HCT116 (cell line): ENCODE data around the gene KRT6A. TPM values are rescaled to one million over a fixed set of nuclear protein-coding genes. Genes with fewer than 3 reads are reported as not detected.

Experiments
- ATAC-seq: fragments of 200-7000 bp; cut with Tn5 transposase; 2 replicates; pipeline ENCODE4 v1.9.1; 2020; ENCODE audit warnings: mild to moderate bottlenecking, moderate library complexity
- BruUV-seq: library from RNA; stranded (reverse); fragments of 400-500 nt; replicated peaks from 2 replicates; lab custom pipeline; 2021; lab: Mats Ljungman, UMichigan
- CTCF ChIA-PET: fragments of 300-600 bp; sonication (Branson Sonifier 250); formaldehyde crosslinking; loops from one replicate; lab custom pipeline; 2021; ENCODE audit warnings: antibody characterized with exemption; lab: Charles Lee
- POLR2A ChIA-PET: fragments of 300-600, 350-600 bp; sonication (Branson Sonifier 250); formaldehyde crosslinking; loops from one replicate; lab custom pipeline; 2021; ENCODE audit warnings: antibody characterized with exemption; lab: Charles Lee
- RAD21 ChIA-PET, 2 experiments: fragments of 300-600 bp; sonication (Branson Sonifier 250); formaldehyde crosslinking; loops; one replicate each; lab custom pipeline; 2023; ENCODE audit warnings: low total read pairs in 2 of 2; ENCODE audit not compliant: uncharacterized antibody in 2 of 2, unreplicated experiment in 2 of 2, low non-redundant PET in 1 of 2; lab: Charles Lee
- DNase-seq: peaks from one replicate; pipeline ENCODE4 v3.0.0-alpha.2; 2010; ENCODE audit warnings: low read depth, low spot score
- H2AFZ ChIP-seq: fragments of 200-600 bp; shearing (Covaris generic), sonication (generic); 2 replicates; pipeline ENCODE4 v1.6.1; 2017; ENCODE audit warnings: low read depth, mixed run types, mixed read lengths, antibody characterized with exemption, low read length; ENCODE audit not compliant: poor library complexity, severe bottlenecking
- H3K27ac ChIP-seq: 2 replicates; pipeline ENCODE4 v1.5.1; 2012; ENCODE audit warnings: low read depth, low read length
- H3K27me3 ChIP-seq: fragments of 200-600 bp; sonication (generic); 2 replicates; pipeline ENCODE4 v1.6.1; 2016; ENCODE audit warnings: mixed run types, low read length, mixed read lengths; ENCODE audit not compliant: insufficient read depth
- H3K36me3 ChIP-seq, 2 experiments: fragments of 200-500 bp in 1 of 2; fragments of 200-600 bp in 1 of 2; sonication (Bioruptor generic) in 1 of 2; sonication (generic) in 1 of 2; 2 replicates each; pipeline versions ENCODE4 v1.5.1 to v1.6.1; 2014 to 2016; ENCODE audit warnings: low read length in 2 of 2, inconsistent platforms in 1 of 2, mixed read lengths in 1 of 2, mixed run types in 1 of 2; ENCODE audit not compliant: insufficient read depth in 2 of 2, control insufficient read depth in 1 of 2
- H3K4me1 ChIP-seq, 2 experiments: fragments of 200-600 bp in 1 of 2; sonication (generic) in 1 of 2; 2 replicates each; pipeline versions ENCODE4 v1.5.1 to v1.6.1; 2012 to 2017; ENCODE audit warnings: low read length in 2 of 2, inconsistent platforms in 1 of 2, mild to moderate bottlenecking in 1 of 2, mixed read lengths in 1 of 2, mixed run types in 1 of 2, moderate library complexity in 1 of 2; ENCODE audit not compliant: insufficient read depth in 2 of 2, control insufficient read depth in 1 of 2
- H3K4me2 ChIP-seq: fragments of 200-600 bp; sonication (generic); 2 replicates; pipeline ENCODE4 v1.6.1; 2017; ENCODE audit warnings: mixed run types, low read length, mixed read lengths
- H3K4me3 ChIP-seq, 2 experiments: fragments of 200-600 bp in 1 of 2; sonication (generic) in 1 of 2; replicated peaks in 1 of 2; 2 replicates each; pipeline ENCODE4 v1.5.1; 2011 to 2016; ENCODE audit warnings: low read length in 2 of 2, control low read depth in 1 of 2, low read depth in 1 of 2, mild to moderate bottlenecking in 1 of 2, mixed read lengths in 1 of 2, mixed run types in 1 of 2
- H3K79me2 ChIP-seq: fragments of 200-600 bp; sonication (generic); 2 replicates; pipeline ENCODE4 v1.6.1; 2017; ENCODE audit warnings: mild to moderate bottlenecking, mixed run types, low read length, moderate library complexity, mixed read lengths; ENCODE audit not compliant: insufficient read depth
- H3K9ac ChIP-seq: fragments of 200-600 bp; sonication (generic); 2 replicates; pipeline ENCODE4 v1.6.1; 2016; ENCODE audit warnings: low read length, mixed read lengths
- H3K9me2 ChIP-seq: fragments of 200-600 bp; sonication (generic), shearing (Covaris generic); 2 replicates; pipeline ENCODE4 v1.6.1; 2017; ENCODE audit warnings: mixed run types, mild to moderate bottlenecking, moderate library complexity; ENCODE audit not compliant: insufficient read depth
- H3K9me3 ChIP-seq, 2 experiments: fragments of 200-500 bp in 1 of 2; fragments of 200-600 bp in 1 of 2; sonication (Bioruptor generic) in 1 of 2; sonication (generic) in 1 of 2; 2 replicates each; pipeline ENCODE4 v1.6.1; 2014 to 2017; ENCODE audit warnings: low read length in 2 of 2, mixed read lengths in 2 of 2, inconsistent platforms in 1 of 2, low read depth in 1 of 2, mild to moderate bottlenecking in 1 of 2, mixed run types in 1 of 2, moderate library complexity in 1 of 2; ENCODE audit not compliant: control insufficient read depth in 1 of 2, insufficient read depth in 1 of 2
- H4K20me1 ChIP-seq: fragments of 200-600 bp; sonication (generic), shearing (Covaris generic); 2 replicates; pipeline ENCODE4 v1.6.1; 2017; ENCODE audit warnings: mixed run types, mild to moderate bottlenecking, moderate library complexity; ENCODE audit not compliant: insufficient read depth
- CBX3 ChIP-seq: IDR thresholded peaks from 2 replicates; pipeline ENCODE4 v1.6.1; 2012; ENCODE audit warnings: low read depth
- CTCF ChIP-seq, 3 experiments: fragments of 200-600 bp in 1 of 3; sonication (generic) in 1 of 3; IDR thresholded peaks in 2 of 3; conservative IDR thresholded peaks in 1 of 3; 2 replicates each; pipeline ENCODE4 v1.5.1; 2012 to 2017; ENCODE audit warnings: low read depth in 2 of 3, low read length in 2 of 3, antibody characterized with exemption in 1 of 3, borderline replicate concordance in 1 of 3, control low read depth in 1 of 3, mild to moderate bottlenecking in 1 of 3, mixed read lengths in 1 of 3, mixed run types in 1 of 3, moderate library complexity in 1 of 3; ENCODE audit not compliant: insufficient read depth in 1 of 3
- EGR1 ChIP-seq: IDR thresholded peaks from 2 replicates; pipeline ENCODE4 v1.6.1; 2012; ENCODE audit warnings: low read depth
- ELF1 ChIP-seq: IDR thresholded peaks from 2 replicates; pipeline ENCODE4 v1.6.1; 2012; ENCODE audit warnings: low read depth, borderline replicate concordance
- EZH2 ChIP-seq: fragments of 200-600 bp; sonication (generic); IDR thresholded peaks from 2 replicates; pipeline ENCODE4 v1.6.1; 2017; ENCODE audit warnings: antibody characterized with exemption, mixed run types
- FOSL1 ChIP-seq: IDR thresholded peaks from 2 replicates; pipeline ENCODE4 v1.6.1; 2012; ENCODE audit warnings: low read depth
- POLR2A ChIP-seq: IDR thresholded peaks from 2 replicates; pipeline ENCODE4 v1.7.0; 2011; ENCODE audit warnings: borderline replicate concordance; ENCODE audit not compliant: insufficient read depth, insufficient read length; ENCODE audit errors: extremely low read depth
- RAD21 ChIP-seq: IDR thresholded peaks from 2 replicates; pipeline ENCODE4 v1.6.1; 2012; ENCODE audit warnings: low read depth, mild to moderate bottlenecking
- SIN3A ChIP-seq: IDR thresholded peaks from 2 replicates; pipeline ENCODE4 v1.6.1; 2012; ENCODE audit warnings: low read depth
- SP1 ChIP-seq: IDR thresholded peaks from 2 replicates; pipeline ENCODE4 v1.6.1; 2012; ENCODE audit warnings: low read depth
- SRF ChIP-seq: IDR thresholded peaks from 2 replicates; pipeline ENCODE4 v1.6.1; 2012; ENCODE audit warnings: low read depth
- TCF7L2 ChIP-seq: IDR thresholded peaks from 2 replicates; pipeline ENCODE4 v1.7.0; 2011; ENCODE audit warnings: borderline replicate concordance, inconsistent platforms; ENCODE audit not compliant: insufficient read depth, insufficient read length; ENCODE audit errors: extremely low read depth
- YY1 ChIP-seq: IDR thresholded peaks from 2 replicates; pipeline ENCODE4 v1.6.1; 2011; ENCODE audit warnings: low read length, low read depth, moderate library complexity, mild to moderate bottlenecking; ENCODE audit not compliant: insufficient replicate concordance; ENCODE audit errors: extremely low read depth
- ZBTB33 ChIP-seq: IDR thresholded peaks from 2 replicates; pipeline ENCODE4 v1.6.1; 2011; ENCODE audit warnings: mild to moderate bottlenecking, low read length, moderate library complexity; ENCODE audit not compliant: insufficient replicate concordance; ENCODE audit errors: extremely low read depth
- ZFX ChIP-seq: fragments of 450-650 bp; IDR thresholded peaks from 2 replicates; pipeline ENCODE4 v1.6.1; 2017
- ZNF274 ChIP-seq: fragments of 200-500 bp; sonication (Bioruptor generic); IDR thresholded peaks from 2 replicates; pipeline ENCODE4 v1.6.1; 2014; ENCODE audit warnings: mild to moderate bottlenecking, low read depth, low read length, inconsistent platforms
- intact Hi-C: fragments of 100-400 bp; cut with micrococcal nuclease; formaldehyde crosslinking; loops from 2 replicates; pipeline ENCODE4 v1.10.0; 2022
- total RNA-seq: library from RNA; stranded (reverse); gene quantifications from one replicate; pipeline ENCODE4 v1.2.1, GENCODE V29; 2021; ENCODE audit not compliant: unreplicated experiment

Gene KRT6A
- total RNA-seq, 1 experiment from 2014 or later: 0.66 TPM

DNA sequence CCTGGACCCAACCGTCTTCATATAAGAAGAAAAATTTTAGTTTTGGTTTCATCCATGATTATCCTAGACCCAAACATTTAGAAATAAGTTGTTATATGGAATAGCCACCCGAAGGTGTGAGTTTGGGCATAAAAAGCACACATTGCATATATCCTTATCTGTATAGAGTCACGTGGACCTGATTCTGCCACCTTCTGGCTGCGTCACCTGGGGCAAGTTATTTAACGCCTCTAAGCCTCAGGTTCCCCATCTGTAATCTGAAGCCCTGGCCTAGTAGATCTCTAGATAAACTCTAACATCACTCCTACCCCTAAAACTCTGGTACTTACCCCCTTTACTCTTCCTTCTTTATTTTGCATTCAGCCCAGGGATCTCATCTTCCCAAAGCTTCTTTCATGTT lies 41.4 kb upstream of the KRT6A start:
- ChIA-PET CTCF (interaction anchor here (2.0 kb wide), 1 partner anchor 139 kb away, joined by 5 read pairs; no protein-coding TSS in a partner anchor), POLR2A (no interaction called here), RAD21 (no interaction called here)
- no peaks in the 10 kb centered on the region for H3K27me3 ChIP-seq
- DNase-seq (no peak), ATAC-seq (no peak)
- H3K9ac ChIP-seq: no peak overlapping the region
- intact Hi-C loops: no loop called here
- H3K4me3 ChIP-seq: no peak overlapping the region
- no peaks in the 10 kb centered on the region for H4K20me1 ChIP-seq
- H3K4me2 ChIP-seq: no peak overlapping the region
- BruUV-seq: no TSS peak
- no peak overlapping the region for H3K27ac ChIP-seq
- no peaks in the 10 kb centered on the region for H3K79me2 ChIP-seq
- H2AFZ ChIP-seq: no peak overlapping the region
- H3K9me3 ChIP-seq: no peaks in the 10 kb centered on the region
- H3K9me2 ChIP-seq: no peaks in the 10 kb centered on the region
- peaks cover 11 to 12% of the 10 kb centered on the region in 2 experiments for H3K4me1 ChIP-seq
- no peaks in the 10 kb centered on the region for H3K36me3 ChIP-seq
- TF ChIP-seq RAD21 (peak; percentile 16; the same call in 1 of the 2 replicates), SRF (no peak), TCF7L2 (no peak)

- Histone ChIP-seq H3K36me3 (no peaks in the 10 kb centered on the region), H3K9me3 (no peaks in the 10 kb centered on the region), H3K27ac (no peak overlapping the region), H3K79me2 (no peaks in the 10 kb centered on the region), H3K9me2 (no peaks in the 10 kb centered on the region), H3K4me3 (no peak overlapping the region), H3K4me2 (no peak overlapping the region), H4K20me1 (no peaks in the 10 kb centered on the region), H3K27me3 (no peaks in the 10 kb centered on the region), H2AFZ (no peak overlapping the region), H3K9ac (no peak overlapping the region), H3K4me1 (peaks cover 5 to 6% of the 10 kb centered on the region in 2 experiments)
- no TSS peak for BruUV-seq
- no peak for TF ChIP-seq SP1
- no peak for TF ChIP-seq EGR1
- TF ChIP-seq CTCF (IDR thresholded peaks at IDR 0.05 in 2 of 3, conservative IDR thresholded peaks at IDR 0.05 in 1 of 3; ENCODE audit: borderline replicate concordance in 1 of 3, insufficient read depth in 1 of 3, low read depth in 2 of 3, low read length in 2 of 3): no peak
- TF ChIP-seq YY1: no peak
- no peak for TF ChIP-seq TCF7L2
- TF ChIP-seq EZH2: no peak
- no peak for TF ChIP-seq ZFX
- TF ChIP-seq ZBTB33: no peak
- TF ChIP-seq SIN3A: no peak
- TF ChIP-seq ZNF274: no peak
- no peak for TF ChIP-seq FOSL1
- TF ChIP-seq CBX3: no peak
- no peak for TF ChIP-seq ELF1
- no peak for TF ChIP-seq POLR2A
- POLR2A ChIA-PET: no interaction called here
- CTCF ChIA-PET: interaction anchor here (2.0 kb wide), 1 partner anchor 138 kb away, joined by 5 read pairs; no protein-coding TSS in a partner anchor
- DNase-seq (no peak), ATAC-seq (no peak)
- intact Hi-C loops: no loop called here
- RAD21 ChIA-PET: no interaction called here
These were observed 40.8 kb upstream of the KRT6A start for GRCh38 chr12:52533686-52534470.
